Thyroid gland (tissue), 4 donors: Measurements from ENCODE around the gene ZNF774. TPM values are rescaled to one million over a fixed set of nuclear protein-coding genes. Genes with fewer than 3 reads are reported as not detected.

Source experiments
- DNase-seq, 2 donors: peaks; one replicate each; pipeline ENCODE4 v3.0.0-alpha.2; 2019
- H3K27ac ChIP-seq, 3 donors: fragments of 200-600 bp; sonication (generic); 1 replicate in 2 of 3; 2 replicates in 1 of 3; pipeline ENCODE4 v1.5.1; 2016 to 2019; ENCODE audit warnings: mild to moderate bottlenecking in 1 of 3, moderate library complexity in 1 of 3
- H3K27me3 ChIP-seq: fragments of 200-600 bp; sonication (generic); one replicate; pipeline ENCODE4 v1.5.1; 2019
- H3K36me3 ChIP-seq, 2 donors: fragments of 200-600 bp; sonication (generic); one replicate each; pipeline ENCODE4 v1.5.1; 2016 to 2019
- H3K4me1 ChIP-seq, 2 donors: fragments of 200-600 bp; sonication (generic); one replicate each; pipeline ENCODE4 v1.5.1; 2017 to 2019
- H3K4me3 ChIP-seq, 3 donors: fragments of 200-600 bp; sonication (generic); replicated peaks in 1 of 3; 1 replicate in 2 of 3; 2 replicates in 1 of 3; pipeline ENCODE4 v1.5.1; 2016; ENCODE audit warnings: mild to moderate bottlenecking in 1 of 3
- H3K9me3 ChIP-seq: fragments of 200-600 bp; sonication (generic); one replicate; pipeline ENCODE4 v1.5.1; 2017
- POLR2A ChIP-seq, 2 donors: fragments of 450-650 bp; IDR thresholded peaks; one replicate each; pipeline ENCODE4 v1.6.1; 2017; ENCODE audit warnings: antibody characterized with exemption in 2 of 2, mild to moderate bottlenecking in 2 of 2, moderate library complexity in 1 of 2
- WGBS, 2 donors: methylation state at CpG; one replicate each; pipeline ENCODE4 v1.1.5; 2017; 5-methylcytosine and 5-hydroxymethylcytosine counted together
- intact Hi-C: fragments of 100-400 bp; cut with DNase I; formaldehyde crosslinking; loops from one replicate; pipeline ENCODE4 v1.15.1; 2023
- total RNA-seq, 4 donors: library from RNA; depleted of rRNA; stranded (reverse); fragments of >200 nt; gene quantifications; one replicate each; pipeline ENCODE4 v1.2.3, GENCODE V29; 2016
- TF ChIP-seq, protein P1 (sequence below), 6 experiments: fragments of 200-600 bp in 3 of 6; fragments of 450-650 bp in 3 of 6; sonication (generic) in 3 of 6; IDR thresholded peaks; one replicate each; pipeline ENCODE4 v1.5.1; 2016 to 2019; ENCODE audit warnings: antibody characterized with exemption in 6 of 6, mild to moderate bottlenecking in 2 of 6, inconsistent platforms in 1 of 6, moderate library complexity in 1 of 6

Gene ZNF774
- total RNA-seq, 4 donors from 2014 or later, result 3.6 to 13.1 (median 5.5) TPM

DNA sequence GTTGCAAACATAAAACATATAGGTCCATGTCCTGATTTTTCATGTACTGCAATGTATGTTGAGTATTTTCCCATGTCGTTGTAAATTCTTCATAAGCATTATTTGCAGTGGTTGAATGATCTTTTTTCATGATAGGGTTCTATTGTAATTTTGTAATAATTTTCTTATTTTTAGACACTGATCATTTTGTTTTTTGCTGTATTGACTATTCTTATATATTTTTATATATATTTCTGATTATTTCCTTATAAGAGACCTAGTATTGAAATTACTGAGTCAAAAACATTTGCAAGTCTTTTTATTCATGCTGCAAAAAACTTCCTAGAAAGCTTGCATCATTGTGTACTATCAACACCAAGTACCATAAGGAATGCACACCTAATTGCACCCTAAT, 31.2 kb upstream of the ZNF774 start:
- no peak for TF ChIP-seq POLR2A (IDR thresholded peaks at IDR 0.05)
- TF ChIP-seq, protein P1, sequence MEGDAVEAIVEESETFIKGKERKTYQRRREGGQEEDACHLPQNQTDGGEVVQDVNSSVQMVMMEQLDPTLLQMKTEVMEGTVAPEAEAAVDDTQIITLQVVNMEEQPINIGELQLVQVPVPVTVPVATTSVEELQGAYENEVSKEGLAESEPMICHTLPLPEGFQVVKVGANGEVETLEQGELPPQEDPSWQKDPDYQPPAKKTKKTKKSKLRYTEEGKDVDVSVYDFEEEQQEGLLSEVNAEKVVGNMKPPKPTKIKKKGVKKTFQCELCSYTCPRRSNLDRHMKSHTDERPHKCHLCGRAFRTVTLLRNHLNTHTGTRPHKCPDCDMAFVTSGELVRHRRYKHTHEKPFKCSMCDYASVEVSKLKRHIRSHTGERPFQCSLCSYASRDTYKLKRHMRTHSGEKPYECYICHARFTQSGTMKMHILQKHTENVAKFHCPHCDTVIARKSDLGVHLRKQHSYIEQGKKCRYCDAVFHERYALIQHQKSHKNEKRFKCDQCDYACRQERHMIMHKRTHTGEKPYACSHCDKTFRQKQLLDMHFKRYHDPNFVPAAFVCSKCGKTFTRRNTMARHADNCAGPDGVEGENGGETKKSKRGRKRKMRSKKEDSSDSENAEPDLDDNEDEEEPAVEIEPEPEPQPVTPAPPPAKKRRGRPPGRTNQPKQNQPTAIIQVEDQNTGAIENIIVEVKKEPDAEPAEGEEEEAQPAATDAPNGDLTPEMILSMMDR (IDR thresholded peaks at IDR 0.05), result no peak
- Histone ChIP-seq H3K36me3 (no peaks in the 10 kb centered on the region), H3K9me3 (no peaks in the 10 kb centered on the region), H3K27ac (no peak overlapping the region), H3K4me1 (peaks cover 7 to 13% of the 10 kb centered on the region in 2 donors), H3K27me3 (no peaks in the 10 kb centered on the region), H3K4me3 (no peak overlapping the region)
- intact Hi-C loops, result loop anchor here (5.0 to 10.0 kb wide), 3 partner anchors 64 to 564 kb away; partner anchors contain the start of genes FES and IQGAP1
- WGBS, 2 donors, result 72 to 77% methylated on average over 1 of the region's 1 CpG
- DNase-seq, result no peak

DNA sequence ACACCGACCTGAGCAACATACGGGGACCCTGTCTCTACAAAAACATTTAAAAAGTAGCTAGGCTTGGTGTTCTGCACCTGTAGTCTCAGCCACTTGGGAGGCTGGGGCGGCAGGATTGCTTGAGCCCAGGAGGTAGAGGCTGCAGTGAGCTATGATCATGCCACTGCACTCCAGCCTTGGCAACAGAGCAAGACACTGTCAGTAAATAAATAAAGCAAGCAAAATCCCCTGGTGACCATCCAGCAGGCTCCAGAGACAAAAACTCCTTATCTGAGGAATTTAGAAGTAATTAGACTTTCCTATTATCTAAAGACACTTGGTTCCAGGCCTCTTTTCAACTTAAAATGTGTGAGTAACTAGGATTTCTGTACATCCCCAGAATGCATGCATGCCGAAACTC, 29.5 kb upstream of the ZNF774 start:
- TF ChIP-seq, protein P1 (IDR thresholded peaks at IDR 0.05), result no peak
- no peak for TF ChIP-seq POLR2A (IDR thresholded peaks at IDR 0.05)
- peaks cover 5 to 8% of the 10 kb centered on the region in 2 donors for H3K4me1 ChIP-seq
- WGBS, 2 donors, result 68 to 72% methylated on average over 4 of the region's 4 CpGs
- H3K27ac ChIP-seq, result no peak overlapping the region
- no peaks in the 10 kb centered on the region for H3K36me3 ChIP-seq
- no peaks in the 10 kb centered on the region for H3K27me3 ChIP-seq
- DNase-seq, result peak; percentile 60 to 73
- H3K4me3 ChIP-seq, result no peak overlapping the region
- intact Hi-C loops, result loop anchor here (5.0 to 10.0 kb wide), 3 partner anchors 62 to 562 kb away; partner anchors contain the start of genes FES and IQGAP1
- no peaks in the 10 kb centered on the region for H3K9me3 ChIP-seq

DNA sequence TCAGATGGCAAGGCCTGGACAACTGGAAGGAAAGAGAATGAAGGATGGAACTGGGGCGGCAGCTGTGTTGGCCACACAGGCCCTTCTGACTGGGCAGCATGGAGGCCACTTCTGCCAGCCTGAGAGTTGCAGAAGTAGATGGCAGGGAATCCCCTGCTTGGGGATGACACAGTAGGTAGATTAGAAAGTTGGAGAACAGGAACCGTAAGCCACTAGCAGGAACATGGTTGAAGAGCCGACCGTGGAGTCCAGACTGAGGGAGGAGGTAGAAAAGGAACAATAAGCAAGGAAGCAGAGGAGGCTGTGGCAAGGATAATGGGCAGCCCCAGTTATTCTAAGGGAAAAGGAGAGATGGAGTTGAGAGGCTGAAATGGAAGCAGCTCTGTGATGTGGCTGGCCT, 26.4 kb upstream of the ZNF774 start:
- 88 to 96% methylated on average over 4 of the region's 4 CpGs for WGBS, 2 donors

DNA sequence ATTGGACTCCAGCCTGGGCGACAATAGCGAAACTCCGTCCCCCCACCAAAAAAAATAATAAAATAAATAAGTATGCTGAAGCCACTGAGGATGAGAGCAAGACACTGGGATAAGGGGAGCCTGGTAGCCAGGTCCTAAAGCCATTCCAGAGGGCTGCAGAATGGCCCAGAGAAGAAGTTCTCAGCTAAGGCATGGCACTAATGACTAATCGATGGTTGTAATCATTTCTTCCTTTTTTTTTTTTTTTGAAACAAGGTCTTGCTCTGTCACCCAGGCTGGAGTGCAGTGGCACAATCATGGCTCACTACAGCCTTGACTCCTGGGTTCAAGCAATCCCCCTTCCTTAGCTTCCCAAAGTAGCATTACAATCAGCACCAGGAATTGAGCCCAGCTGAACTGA, 25.6 kb upstream of the ZNF774 start:
- TF ChIP-seq, protein P1 (IDR thresholded peaks at IDR 0.05), result no peak
- TF ChIP-seq POLR2A (IDR thresholded peaks at IDR 0.05), result no peak
- Histone ChIP-seq H3K4me1 (no peaks in the 10 kb centered on the region), H3K9me3 (no peaks in the 10 kb centered on the region), H3K36me3 (no peaks in the 10 kb centered on the region), H3K27ac (no peak overlapping the region), H3K4me3 (no peak overlapping the region), H3K27me3 (no peaks in the 10 kb centered on the region)
- intact Hi-C loops, result loop anchor here (10.0 kb wide), 2 partner anchors 58 to 558 kb away; partner anchors contain the start of genes FES and IQGAP1
- DNase-seq, result no peak
- WGBS, 2 donors, result 96 to 99% methylated on average over 4 of the region's 4 CpGs

More for the DNA sequence above, 26.4 kb upstream of the ZNF774 start:
- H3K4me3 ChIP-seq, result no peak overlapping the region
- no peaks in the 10 kb centered on the region for H3K36me3 ChIP-seq
- H3K27me3 ChIP-seq, result no peaks in the 10 kb centered on the region
- TF ChIP-seq POLR2A (IDR thresholded peaks at IDR 0.05), result no peak
- TF ChIP-seq, protein P1 (IDR thresholded peaks at IDR 0.05), result no peak
- H3K9me3 ChIP-seq, result no peaks in the 10 kb centered on the region
- H3K27ac ChIP-seq, result no peak overlapping the region
- no peaks in the 10 kb centered on the region for H3K4me1 ChIP-seq
- intact Hi-C loops, result loop anchor here (10.0 kb wide), 2 partner anchors 59 to 559 kb away; partner anchors contain the start of genes FES and IQGAP1
- DNase-seq, result no peak

DNA sequence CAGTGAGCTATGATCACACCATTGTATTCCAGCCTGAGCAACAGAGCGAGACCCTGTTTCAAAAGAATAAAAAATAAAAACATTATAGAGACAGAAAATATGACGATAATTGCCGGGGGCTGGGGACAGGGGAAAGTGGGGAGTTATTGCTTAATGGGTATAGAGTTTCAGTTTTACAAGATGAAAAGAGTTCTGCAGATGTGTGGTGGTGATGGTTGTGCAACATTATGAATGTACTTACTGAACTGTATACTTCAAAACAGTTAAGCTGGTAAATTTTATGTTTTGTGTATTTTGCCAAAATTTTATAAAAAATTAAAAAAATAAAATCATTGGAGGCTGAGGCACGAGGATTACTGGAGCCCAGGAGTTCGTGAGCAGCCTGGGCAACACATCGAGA, 24.8 kb upstream of the ZNF774 start:
- Histone ChIP-seq H3K4me1 (no peaks in the 10 kb centered on the region), H3K4me3 (no peak overlapping the region), H3K36me3 (no peaks in the 10 kb centered on the region), H3K27me3 (no peaks in the 10 kb centered on the region), H3K9me3 (no peaks in the 10 kb centered on the region), H3K27ac (no peak overlapping the region)
- intact Hi-C loops, result loop anchor here (10.0 kb wide), 2 partner anchors 57 to 557 kb away; partner anchors contain the start of genes FES and IQGAP1
- DNase-seq, result no peak
- no peak for TF ChIP-seq POLR2A (IDR thresholded peaks at IDR 0.05)
- TF ChIP-seq, protein P1 (IDR thresholded peaks at IDR 0.05), result no peak
- 92% methylated on average over 6 of the region's 6 CpGs for WGBS, 2 donors
